HepG2 (cell line): Measurements from ENCODE around the gene ZNF281. TPM values are rescaled to one million over a fixed set of nuclear protein-coding genes. Genes with fewer than 3 reads are reported as not detected.

Source experiments
- ARNT2 ChIP-seq: sonication (generic); formaldehyde crosslinking; IDR thresholded peaks from 2 replicates; pipeline ENCODE4 v1.8.0; 2022; ENCODE audit warnings: mild to moderate bottlenecking, low read depth, missing genetic modification reagents, moderate library complexity
- FOXJ3 ChIP-seq: sonication (generic); formaldehyde crosslinking; IDR thresholded peaks from 2 replicates; pipeline ENCODE4 v1.4.0; 2020; ENCODE audit warnings: missing genetic modification reagents, mild to moderate bottlenecking, borderline replicate concordance
- JDP2 ChIP-seq: sonication (generic); formaldehyde crosslinking; IDR thresholded peaks from 2 replicates; pipeline ENCODE4 v1.8.1; 2022; ENCODE audit warnings: missing genetic modification reagents, borderline replicate concordance
- KLF16 ChIP-seq, 2 experiments: sonication (generic) in 1 of 2; formaldehyde crosslinking in 1 of 2; IDR thresholded peaks; 2 replicates each; pipeline versions ENCODE4 v1.6.1 to v1.8.0; 2016 to 2023; ENCODE audit warnings: missing genetic modification reagents in 2 of 2, missing compliant biosample characterization in 1 of 2
- MAZ ChIP-seq, 2 experiments: sonication (generic) in 1 of 2; formaldehyde crosslinking in 1 of 2; IDR thresholded peaks; 2 replicates each; pipeline versions ENCODE4 v1.5.0 to v1.6.1; 2012 to 2020; ENCODE audit warnings: low read depth in 2 of 2, mild to moderate bottlenecking in 2 of 2, borderline replicate concordance in 1 of 2, improper control_type of control experiment in 1 of 2, low read length in 1 of 2, missing genetic modification reagents in 1 of 2, moderate library complexity in 1 of 2
- NFYB ChIP-seq: sonication (generic); formaldehyde crosslinking; IDR thresholded peaks from 2 replicates; pipeline ENCODE4 v1.4.0; 2020; ENCODE audit warnings: missing genetic modification reagents
- NFYC ChIP-seq: IDR thresholded peaks from 2 replicates; pipeline ENCODE4 v1.6.1; 2016; ENCODE audit warnings: missing genetic modification reagents, missing compliant biosample characterization
- ONECUT2 ChIP-seq: sonication (generic); formaldehyde crosslinking; IDR thresholded peaks from 2 replicates; pipeline ENCODE4 v1.4.0; 2020; ENCODE audit warnings: missing genetic modification reagents
- POLR2G ChIP-seq: fragments of 200-400 bp; formaldehyde crosslinking; IDR thresholded peaks from 2 replicates; pipeline ENCODE4 v1.6.1; 2018; ENCODE audit warnings: mild to moderate bottlenecking, low read depth, low read length, moderate library complexity
- REL ChIP-seq: sonication (generic); formaldehyde crosslinking; conservative IDR thresholded peaks from 2 replicates; pipeline ENCODE4 v1.8.0; 2022; ENCODE audit warnings: mild to moderate bottlenecking, missing genetic modification reagents, moderate library complexity
- SP1 ChIP-seq, 2 experiments: fragments of 450-650 bp in 1 of 2; sonication (generic) in 1 of 2; formaldehyde crosslinking in 1 of 2; IDR thresholded peaks; 2 replicates each; pipeline versions ENCODE4 v1.4.0 to v1.6.1; 2016 to 2020; ENCODE audit warnings: missing genetic modification reagents in 1 of 2
- STAG1 ChIP-seq: sonication (generic); formaldehyde crosslinking; IDR thresholded peaks from 2 replicates; pipeline ENCODE4 v1.4.0; 2020; ENCODE audit warnings: missing genetic modification reagents
- TP53 ChIP-seq: sonication (generic); formaldehyde crosslinking; conservative IDR thresholded peaks from 2 replicates; pipeline ENCODE4 v1.4.0; 2020; ENCODE audit warnings: missing genetic modification reagents
- ZNF17 ChIP-seq: sonication (generic); formaldehyde crosslinking; IDR thresholded peaks from 2 replicates; pipeline ENCODE4 v1.5.0; 2020; ENCODE audit warnings: mild to moderate bottlenecking, missing genetic modification reagents
- ZNF350 ChIP-seq: sonication (generic); formaldehyde crosslinking; IDR thresholded peaks from 2 replicates; pipeline ENCODE4 v1.4.0; 2020; ENCODE audit warnings: mild to moderate bottlenecking, low read depth, missing genetic modification reagents, borderline replicate concordance
- ZNF468 ChIP-seq: sonication (generic); formaldehyde crosslinking; IDR thresholded peaks from 2 replicates; pipeline ENCODE4 v1.8.0; 2022; ENCODE audit warnings: mild to moderate bottlenecking, moderate library complexity, missing genetic modification reagents
- ZNF660 ChIP-seq: sonication (generic); formaldehyde crosslinking; IDR thresholded peaks from 2 replicates; pipeline ENCODE4 v1.5.1; 2020; ENCODE audit warnings: mild to moderate bottlenecking, low read depth, missing genetic modification reagents, borderline replicate concordance
- ZNF678 ChIP-seq: sonication (generic); formaldehyde crosslinking; IDR thresholded peaks from 2 replicates; pipeline ENCODE4 v1.4.0; 2020; ENCODE audit warnings: mild to moderate bottlenecking, missing genetic modification reagents
- ZNF776 ChIP-seq: sonication (generic); formaldehyde crosslinking; IDR thresholded peaks from 2 replicates; pipeline ENCODE4 v1.4.0; 2020; ENCODE audit warnings: mild to moderate bottlenecking, missing genetic modification reagents
- polyA plus RNA-seq, 8 experiments: library from polyadenylated mRNA; depleted of rRNA in 3 of 8; stranded (reverse) in 7 of 8; unstranded in 1 of 8; fragments of >200 nt; fragmentation: Illumina TruSeq in 4 of 8; extraction: Trizol in 4 of 8; gene quantifications; 2 replicates each; pipeline versions ENCODE4 v1.2.1 to v1.2.3, GENCODE V29; 2011 to 2016; ENCODE audit warnings: low read depth in 4 of 8, missing spikeins in 1 of 8, mixed read lengths in 1 of 8; ENCODE audit not compliant: insufficient read depth in 1 of 8
- total RNA-seq, 5 experiments: library from RNA; depleted of rRNA; stranded (reverse); fragments of >200 nt; fragmentation: Illumina TruSeq; extraction: Trizol; gene quantifications; 2 replicates each; pipeline ENCODE4 v1.2.3, GENCODE V29; 2016; ENCODE audit warnings: low read depth in 1 of 5
- TF ChIP-seq, protein P1 (sequence below): sonication (generic); formaldehyde crosslinking; IDR thresholded peaks from 2 replicates; pipeline ENCODE4 v1.4.0; 2020; ENCODE audit warnings: mild to moderate bottlenecking, missing genetic modification reagents
- TF ChIP-seq, protein P2 (sequence below): sonication (generic); formaldehyde crosslinking; IDR thresholded peaks from 2 replicates; pipeline ENCODE4 v1.4.0; 2020; ENCODE audit warnings: mild to moderate bottlenecking, missing genetic modification reagents

ZNF281 gene
- total and polyA plus RNA-seq, 2 of the 13 experiments (the other 11 are each of a cell fraction or from before 2014, with no cell fraction given): 7.7 to 20.6 TPM

DNA sequence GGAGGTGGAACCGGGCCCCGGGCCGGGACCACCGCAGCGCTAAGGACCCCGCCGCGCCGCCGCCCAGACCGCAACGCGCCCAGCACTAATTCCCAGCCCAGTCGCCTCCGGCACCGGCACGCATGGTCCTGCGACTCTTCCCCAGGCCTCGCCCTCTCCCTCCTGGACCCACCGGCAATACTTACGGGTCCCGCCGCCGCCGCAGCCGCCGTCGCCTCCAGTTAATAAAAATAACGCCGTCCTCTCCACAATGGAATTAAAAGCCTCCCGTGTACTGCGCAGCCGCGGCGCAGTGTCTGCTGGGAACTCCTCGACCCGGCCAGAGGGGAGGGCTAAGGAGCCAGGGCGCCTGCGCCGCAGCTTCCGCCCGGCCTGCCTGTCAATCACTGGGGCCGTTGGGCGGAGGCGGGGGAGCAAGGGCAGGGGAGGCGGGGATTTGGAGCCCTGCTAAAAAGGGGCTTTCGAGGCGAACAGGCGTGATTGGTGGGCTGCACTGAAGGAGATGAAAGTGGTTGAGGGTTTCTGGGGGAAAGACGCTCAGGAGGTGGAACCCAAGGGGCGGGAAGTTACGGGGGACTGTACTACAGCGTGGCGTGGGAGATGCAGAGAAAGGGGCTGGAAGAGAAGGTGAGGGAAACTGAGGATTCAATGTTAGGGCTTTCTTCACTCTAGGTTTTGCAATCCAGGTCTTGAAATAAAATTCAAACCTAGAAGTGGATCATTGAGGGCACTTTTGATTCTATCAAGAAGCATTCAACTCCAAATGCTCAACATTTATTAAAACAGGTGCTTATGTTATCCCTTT is at the start of gene ZNF281 (continued):
- TF ChIP-seq, protein P1, sequence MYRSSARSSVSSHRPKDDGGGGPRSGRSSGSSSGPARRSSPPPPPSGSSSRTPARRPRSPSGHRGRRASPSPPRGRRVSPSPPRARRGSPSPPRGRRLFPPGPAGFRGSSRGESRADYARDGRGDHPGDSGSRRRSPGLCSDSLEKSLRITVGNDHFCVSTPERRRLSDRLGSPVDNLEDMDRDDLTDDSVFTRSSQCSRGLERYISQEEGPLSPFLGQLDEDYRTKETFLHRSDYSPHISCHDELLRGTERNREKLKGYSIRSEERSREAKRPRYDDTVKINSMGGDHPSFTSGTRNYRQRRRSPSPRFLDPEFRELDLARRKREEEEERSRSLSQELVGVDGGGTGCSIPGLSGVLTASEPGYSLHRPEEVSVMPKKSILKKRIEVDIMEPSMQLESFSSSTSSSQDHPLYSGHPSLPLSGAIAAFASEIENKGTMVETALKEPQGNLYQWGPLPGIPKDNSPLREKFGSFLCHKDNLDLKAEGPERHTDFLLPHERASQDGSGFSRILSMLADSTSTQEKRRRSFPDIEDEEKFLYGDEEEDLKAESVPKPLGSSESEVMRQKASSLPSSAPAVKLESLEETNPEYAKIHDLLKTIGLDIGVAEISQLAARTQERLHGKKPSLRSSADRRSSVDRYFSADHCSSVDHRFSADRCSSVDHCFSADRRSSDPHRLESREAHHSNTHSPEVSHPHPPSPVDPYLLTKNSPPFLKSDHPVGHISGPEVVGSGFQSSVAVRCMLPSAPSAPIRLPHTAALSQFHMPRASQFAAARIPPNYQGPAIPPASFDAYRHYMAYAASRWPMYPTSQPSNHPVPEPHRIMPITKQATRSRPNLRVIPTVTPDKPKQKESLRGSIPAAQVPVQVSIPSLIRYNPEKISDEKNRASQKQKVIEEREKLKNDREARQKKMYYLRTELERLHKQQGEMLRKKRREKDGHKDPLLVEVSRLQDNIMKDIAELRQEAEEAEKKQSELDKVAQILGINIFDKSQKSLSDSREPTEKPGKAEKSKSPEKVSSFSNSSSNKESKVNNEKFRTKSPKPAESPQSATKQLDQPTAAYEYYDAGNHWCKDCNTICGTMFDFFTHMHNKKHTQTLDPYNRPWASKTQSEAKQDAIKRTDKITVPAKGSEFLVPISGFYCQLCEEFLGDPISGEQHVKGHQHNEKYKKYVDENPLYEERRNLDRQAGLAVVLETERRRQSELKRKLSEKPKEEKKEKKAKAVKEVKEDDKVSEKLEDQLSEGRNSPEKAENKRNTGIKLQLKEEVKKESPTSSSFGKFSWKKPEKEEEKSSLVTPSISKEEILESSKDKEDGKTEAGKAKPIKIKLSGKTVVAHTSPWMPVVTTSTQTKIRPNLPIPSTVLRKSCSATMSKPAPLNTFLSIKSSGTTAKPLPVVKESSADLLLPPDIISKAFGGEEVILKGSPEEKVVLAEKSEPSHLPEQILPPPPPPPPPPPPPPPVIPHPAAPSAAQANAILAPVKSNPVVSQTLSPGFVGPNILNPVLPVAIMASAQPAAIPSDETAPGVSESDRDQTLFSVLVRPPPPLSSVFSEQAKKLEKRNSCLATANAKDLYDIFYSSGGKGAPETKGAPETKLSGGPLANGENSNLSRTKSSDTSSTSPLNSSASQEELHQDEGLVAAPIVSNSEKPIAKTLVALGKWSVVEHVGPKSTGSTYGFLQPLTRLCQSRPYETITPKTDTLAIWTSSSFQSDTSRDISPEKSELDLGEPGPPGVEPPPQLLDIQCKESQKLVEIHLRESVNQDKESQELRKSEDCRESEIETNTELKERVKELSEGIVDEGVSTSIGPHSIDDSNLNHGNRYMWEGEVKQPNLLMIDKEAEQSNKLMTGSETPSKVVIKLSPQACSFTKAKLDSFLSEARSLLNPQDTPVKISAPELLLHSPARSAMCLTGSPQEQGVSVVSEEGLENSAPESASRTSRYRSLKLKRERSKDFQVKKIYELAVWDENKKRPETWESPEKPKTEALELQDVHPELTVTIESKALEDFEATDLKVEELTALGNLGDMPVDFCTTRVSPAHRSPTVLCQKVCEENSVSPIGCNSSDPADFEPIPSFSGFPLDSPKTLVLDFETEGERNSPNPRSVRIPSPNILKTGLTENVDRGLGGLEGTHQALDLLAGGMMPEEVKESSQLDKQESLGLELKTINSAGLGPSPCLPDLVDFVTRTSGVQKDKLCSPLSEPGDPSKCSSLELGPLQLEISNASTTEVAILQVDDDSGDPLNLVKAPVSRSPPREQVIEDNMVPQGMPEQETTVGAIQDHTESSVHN (CRISPR knock-in tag): no peak
- TF ChIP-seq ZNF468 (CRISPR knock-in tag) (peak; percentile 34; the same call in 1 of the 2 replicates), ZNF350 (CRISPR knock-in tag) (peak; percentile 52; the same call in 1 of the 2 replicates), ZNF776 (CRISPR knock-in tag) (no peak), NFYC (CRISPR knock-in tag) (peak; percentile 55), ZNF17 (no peak), ZNF678 (CRISPR knock-in tag) (0 out of 2 replicates have a peak, but pooled peaks have one; percentile 42), TP53 (CRISPR knock-in tag) (no peak), FOXJ3 (no peak), NFYB (CRISPR knock-in tag) (peak; percentile 39; the same call in 1 of the 2 replicates), ARNT2 (no peak; the same call in 1 of the 2 replicates), KLF16 (CRISPR knock-in tag; IDR thresholded peaks at IDR 0.05) (peak in 1 of 2 experiments; percentile 41; a peak in 1 of 4 replicates), JDP2 (CRISPR knock-in tag) (no peak), ONECUT2 (no peak), POLR2G (peak; percentile 87), ZNF660 (CRISPR knock-in tag) (no peak), MAZ (IDR thresholded peaks at IDR 0.05; ENCODE audit: borderline replicate concordance, low read depth, low read length) (0 out of 2 replicates have a peak, but pooled peaks have one; percentile 59), MAZ (CRISPR knock-in tag; IDR thresholded peaks at IDR 0.05; ENCODE audit: low read depth) (no peak), SP1 (IDR thresholded peaks at IDR 0.05) (no peak), SP1 (CRISPR knock-in tag; IDR thresholded peaks at IDR 0.05) (no peak), STAG1 (CRISPR knock-in tag) (no peak), REL (peak; percentile 78)
- TF ChIP-seq, protein P2, sequence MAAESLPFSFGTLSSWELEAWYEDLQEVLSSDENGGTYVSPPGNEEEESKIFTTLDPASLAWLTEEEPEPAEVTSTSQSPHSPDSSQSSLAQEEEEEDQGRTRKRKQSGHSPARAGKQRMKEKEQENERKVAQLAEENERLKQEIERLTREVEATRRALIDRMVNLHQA (CRISPR knock-in tag): no peak
